HuH-7 (cell line): ENCODE data around the gene ARHGEF17.
A peak's percentile ranks its signal among the peaks of the same experiment; 100 is the strongest.

Source experiments
- DNase-seq: peaks from one replicate; pipeline ENCODE4 v3.0.0; 2011; ENCODE audit warnings: low spot score

The ARHGEF17 gene

DNA sequence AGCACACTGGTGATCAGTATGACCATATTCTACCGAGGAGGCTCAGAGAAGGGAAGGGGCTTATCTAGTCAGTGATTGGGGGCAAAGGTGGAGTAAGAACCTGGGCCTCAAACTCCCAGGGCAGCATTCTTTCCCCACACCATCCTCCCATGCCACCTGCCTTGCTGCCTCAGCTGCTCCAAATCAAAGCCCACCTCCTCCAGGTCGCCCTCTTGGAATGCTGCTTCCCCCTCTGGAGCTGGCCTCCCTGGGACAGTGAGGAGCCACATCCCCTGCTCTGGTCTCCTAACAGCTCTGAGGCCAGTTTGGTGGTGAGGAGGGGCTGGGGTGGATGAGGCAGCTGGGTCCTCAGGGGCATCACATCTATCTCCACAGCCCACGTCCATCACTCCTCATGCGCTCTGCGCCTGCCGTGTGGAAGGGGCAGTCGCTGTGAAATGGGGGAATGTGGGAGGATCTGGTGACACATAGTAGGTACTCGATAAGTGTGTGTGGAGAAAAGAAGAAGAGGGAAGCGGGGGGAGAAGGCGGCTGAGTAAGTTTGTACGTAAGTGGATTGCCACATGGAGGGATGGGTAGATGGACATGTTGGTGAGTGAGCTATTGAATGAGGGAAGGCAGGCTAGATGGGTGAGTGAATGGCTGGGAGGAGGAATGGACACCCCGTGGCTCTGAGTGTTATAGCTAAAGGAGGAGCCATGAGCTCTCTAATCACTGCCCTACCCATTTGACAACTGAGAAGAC, 16.1 kb upstream of the ARHGEF17 start:
- no peak for DNase-seq

DNA sequence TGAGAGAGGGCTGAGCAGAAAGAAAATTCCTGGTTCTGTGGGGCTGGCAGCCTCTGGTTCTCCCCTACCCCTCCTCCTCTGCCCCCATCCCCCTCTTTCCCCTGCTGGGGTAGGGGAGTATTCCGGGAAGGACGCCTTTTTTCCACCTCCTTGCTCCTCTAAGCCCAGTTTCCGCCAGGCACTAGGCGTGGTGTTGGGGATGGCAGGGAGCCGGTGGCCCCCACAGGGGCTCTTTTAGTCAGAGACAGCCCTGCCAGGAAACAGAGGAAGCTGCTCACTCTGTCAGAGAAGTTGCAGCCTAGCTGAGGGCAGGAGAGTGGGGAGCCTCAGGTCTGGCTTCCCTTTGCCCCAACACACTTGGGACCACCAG, 15.6 kb upstream of the ARHGEF17 start:
- DNase-seq: no peak

DNA sequence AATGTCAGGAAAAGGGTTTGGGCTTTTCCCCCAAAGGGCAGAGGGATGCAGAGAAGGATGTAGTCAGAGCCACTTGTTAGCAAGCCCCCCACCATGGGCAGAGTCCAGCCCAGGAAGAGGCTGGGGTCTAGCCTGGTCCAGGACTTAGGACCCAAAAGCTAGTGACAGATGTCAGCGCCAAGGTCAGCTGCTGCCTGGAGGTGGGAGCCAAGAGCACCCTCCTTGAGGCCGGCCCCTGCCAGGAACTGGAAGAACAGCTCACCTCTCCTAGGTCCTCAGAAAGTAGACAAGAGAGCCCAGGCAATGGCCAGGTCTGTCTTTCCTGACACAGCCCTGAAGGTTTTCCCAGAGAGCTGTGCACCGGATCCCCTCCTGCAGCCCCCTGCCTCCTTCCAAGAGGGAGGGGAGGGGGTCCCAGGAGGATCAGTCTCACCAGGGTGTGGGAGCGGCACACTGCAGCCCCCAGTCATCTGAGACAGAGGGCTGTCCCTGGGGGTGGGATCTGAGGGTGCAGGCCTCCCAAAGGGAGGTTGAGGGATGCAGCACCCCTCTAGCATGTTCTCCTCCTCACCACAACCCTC, 14.6 kb upstream of the ARHGEF17 start:
- DNase-seq: no peak

DNA sequence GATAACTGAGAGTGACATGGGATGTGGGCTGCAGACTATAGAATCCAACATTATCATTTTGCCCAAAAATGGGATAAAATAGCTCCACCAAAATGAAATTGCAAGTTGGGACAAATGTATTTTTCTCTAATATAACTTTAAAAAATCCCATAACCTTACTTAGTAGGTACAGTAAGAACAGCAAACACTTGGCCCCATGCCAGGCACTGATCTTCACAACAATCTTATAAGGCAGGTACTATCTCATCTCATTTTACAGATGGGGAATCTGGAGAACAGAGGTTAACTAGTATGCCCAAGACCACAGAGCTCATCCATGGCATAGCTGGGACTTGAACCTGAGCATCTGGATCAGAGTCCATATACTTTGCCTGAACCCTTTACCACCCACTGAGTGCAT, 13.5 kb upstream of the ARHGEF17 start:
- no peak for DNase-seq

DNA sequence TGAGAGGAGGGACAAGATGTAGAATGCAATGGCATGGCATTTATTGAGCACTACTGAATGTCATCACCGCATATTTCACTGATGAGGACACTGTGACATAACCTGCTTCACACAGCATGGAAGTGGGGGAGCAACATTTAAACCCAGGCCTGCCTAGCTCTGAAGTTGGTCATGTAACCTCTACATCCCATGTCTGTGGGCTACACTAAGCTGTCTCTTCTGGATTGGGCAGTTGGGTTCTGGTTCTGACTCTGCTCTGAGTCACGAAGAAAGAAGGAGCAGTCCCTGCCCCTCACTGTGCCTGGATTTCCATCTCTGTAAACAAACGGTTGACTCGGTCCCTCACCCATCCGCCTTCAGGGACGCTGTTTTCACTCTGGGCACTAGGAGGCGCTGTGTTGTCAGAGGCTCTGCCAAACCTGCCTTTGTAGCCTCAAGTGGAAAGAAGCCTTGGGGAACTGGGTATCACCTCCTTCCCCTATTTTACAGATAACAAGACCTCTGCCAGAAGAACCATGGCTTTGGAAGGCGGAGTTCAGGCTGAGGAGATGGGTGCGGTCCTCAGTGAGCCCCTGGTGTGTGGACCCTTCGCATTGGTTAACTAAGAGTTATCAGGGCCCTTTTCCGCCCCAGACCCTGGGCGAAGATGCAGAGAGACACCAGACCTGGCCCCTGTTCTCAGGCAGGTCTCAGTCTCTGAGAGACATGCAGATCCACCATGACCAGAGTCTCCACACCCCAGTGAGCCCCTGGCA, 12.7 kb upstream of the ARHGEF17 start:
- peak; percentile 73 for DNase-seq

DNA sequence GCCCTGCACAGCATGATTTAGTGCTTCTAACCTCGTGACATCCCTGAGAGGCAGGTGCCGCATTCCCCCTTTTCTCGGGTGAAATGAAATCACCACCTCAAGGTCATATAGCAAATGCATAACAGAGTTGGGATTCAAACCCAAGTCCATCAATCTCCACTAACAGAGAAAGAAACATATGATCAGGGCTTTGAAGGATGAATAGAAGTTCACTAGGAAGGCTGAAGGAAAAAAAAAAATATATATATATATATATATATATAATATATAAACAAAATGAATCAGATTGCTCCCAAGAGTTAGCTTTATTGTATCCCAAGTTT, 12.1 kb upstream of the ARHGEF17 start:
- DNase-seq: no peak

DNA sequence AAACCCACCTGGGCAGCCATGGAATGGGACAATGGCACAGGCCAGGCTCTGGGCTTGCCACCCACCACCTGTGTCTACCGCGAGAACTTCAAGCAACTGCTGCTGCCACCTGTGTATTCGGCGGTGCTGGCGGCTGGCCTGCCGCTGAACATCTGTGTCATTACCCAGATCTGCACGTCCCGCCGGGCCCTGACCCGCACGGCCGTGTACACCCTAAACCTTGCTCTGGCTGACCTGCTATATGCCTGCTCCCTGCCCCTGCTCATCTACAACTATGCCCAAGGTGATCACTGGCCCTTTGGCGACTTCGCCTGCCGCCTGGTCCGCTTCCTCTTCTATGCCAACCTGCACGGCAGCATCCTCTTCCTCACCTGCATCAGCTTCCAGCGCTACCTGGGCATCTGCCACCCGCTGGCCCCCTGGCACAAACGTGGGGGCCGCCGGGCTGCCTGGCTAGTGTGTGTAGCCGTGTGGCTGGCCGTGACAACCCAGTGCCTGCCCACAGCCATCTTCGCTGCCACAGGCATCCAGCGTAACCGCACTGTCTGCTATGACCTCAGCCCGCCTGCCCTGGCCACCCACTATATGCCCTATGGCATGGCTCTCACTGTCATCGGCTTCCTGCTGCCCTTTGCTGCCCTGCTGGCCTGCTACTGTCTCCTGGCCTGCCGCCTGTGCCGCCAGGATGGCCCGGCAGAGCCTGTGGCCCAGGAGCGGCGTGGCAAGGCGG, 11.4 kb upstream of the ARHGEF17 start:
- no peak for DNase-seq

DNA sequence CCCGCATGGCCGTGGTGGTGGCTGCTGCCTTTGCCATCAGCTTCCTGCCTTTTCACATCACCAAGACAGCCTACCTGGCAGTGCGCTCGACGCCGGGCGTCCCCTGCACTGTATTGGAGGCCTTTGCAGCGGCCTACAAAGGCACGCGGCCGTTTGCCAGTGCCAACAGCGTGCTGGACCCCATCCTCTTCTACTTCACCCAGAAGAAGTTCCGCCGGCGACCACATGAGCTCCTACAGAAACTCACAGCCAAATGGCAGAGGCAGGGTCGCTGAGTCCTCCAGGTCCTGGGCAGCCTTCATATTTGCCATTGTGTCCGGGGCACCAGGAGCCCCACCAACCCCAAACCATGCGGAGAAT, 10.9 kb upstream of the ARHGEF17 start:
- no peak for DNase-seq

DNA sequence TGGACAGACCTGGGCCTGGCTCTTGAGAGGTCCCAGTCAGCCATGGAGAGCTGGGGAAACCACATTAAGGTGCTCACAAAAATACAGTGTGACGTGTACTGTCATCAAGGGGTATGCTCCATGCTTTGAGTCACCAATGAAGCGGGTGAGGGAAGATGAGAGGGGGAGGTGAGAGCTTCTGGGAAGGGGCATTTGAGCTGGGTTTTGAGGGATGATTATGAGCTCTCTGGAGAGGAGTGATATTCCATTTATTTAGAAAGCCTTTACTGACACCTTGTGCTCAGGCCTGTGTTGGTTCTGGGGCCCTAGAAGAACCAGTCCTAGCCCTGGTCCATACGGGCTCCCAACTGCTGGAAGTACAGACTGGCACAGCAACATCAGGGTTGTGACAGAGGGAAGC, 10.4 kb upstream of the ARHGEF17 start:
- DNase-seq: no peak

DNA sequence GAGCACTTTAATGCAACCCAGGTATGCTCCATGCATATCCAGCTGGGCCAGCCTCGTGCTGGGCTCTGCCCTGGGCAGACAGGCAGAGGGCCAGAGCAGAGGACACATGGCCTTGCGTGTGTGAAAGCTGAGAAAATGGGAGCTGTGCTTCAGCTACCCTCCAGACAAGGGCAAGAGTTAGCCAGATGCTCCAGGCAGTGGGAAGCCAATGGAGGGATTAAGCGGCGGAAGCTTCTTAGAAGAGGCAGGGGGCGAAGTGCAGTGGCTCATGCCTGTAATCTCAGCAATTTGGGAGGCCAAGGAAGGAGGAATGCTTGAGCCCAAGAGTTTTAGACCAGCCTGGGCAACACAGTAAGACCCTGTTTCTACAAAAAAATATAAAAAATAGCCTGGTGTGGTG, 9.8 kb upstream of the ARHGEF17 start:
- DNase-seq: no peak

DNA sequence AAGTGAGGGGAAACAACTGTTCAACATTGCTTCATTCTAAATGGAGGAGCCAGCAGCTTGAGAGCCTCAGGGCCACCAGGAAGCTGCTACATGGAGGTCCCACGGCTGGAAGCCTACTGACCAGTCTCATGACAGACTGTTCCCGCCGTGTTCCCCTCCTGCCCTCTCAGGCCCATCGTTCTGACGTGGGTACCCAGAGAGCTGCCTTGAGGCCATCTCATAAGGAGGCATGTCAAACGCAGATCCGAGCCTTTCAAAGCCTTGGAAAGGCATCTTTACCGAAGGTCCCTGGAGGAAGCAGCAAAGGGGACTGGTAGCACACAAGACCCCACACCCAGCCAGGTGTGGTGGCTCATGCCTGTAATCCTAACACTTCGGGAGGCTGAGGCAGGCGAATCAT, 8.3 kb upstream of the ARHGEF17 start:
- DNase-seq: no peak

DNA sequence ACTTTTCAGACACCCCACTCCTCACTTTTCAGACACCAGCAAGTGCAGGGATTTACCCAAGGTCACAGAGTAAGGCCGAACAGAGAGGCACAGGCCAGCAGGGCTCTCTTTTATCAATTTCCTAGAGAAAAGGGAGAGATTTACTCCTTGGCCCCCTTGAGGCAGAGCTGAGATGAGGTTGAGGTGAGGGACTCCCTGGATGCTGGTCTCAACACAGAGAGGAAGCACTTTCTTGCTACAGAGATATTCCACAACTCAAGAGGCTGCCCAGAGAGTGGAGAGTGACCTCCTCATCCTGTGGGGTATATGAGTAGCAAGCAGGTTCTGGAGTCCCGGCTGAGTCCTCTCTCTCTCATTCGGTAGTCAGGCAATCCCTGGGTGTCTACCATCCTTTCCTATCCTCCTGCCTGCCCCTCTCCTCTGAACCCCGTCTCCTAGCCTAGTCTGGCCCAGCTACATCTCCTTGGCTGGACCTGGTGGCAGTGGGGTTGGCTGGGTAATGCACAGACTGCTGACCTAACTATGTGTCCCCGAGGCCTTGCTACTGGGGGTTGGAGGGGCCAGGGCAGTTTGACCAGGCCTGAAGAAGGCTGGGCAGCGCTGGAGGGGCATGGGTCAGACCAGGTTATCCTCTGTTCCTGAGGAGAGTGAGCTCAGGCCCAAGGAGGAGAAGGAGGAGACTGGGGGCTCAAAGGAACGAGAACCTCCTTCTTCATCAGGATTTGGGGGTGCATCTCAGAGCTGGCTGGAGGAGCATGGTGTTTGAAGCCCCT, 1.8 kb upstream of the ARHGEF17 start:
- no peak for DNase-seq

DNA sequence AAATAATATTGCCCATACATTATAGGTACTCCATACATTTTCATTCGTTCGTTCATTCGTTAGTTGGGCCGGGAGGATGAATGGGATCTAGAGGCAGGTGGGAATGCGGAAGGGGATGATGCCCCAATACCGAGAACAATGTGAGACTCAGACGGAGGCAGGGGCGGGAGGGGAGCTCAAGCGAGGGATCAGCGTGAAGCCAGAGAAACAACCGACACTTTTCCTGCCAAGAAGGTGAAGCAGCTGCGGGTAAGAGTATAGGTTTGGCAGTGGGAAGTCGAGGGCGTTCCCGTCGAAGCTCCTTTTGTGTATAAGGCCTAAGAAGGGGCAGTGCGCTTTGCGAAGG, 1.1 kb upstream of the ARHGEF17 start:
- peak; percentile 38 for DNase-seq

DNA sequence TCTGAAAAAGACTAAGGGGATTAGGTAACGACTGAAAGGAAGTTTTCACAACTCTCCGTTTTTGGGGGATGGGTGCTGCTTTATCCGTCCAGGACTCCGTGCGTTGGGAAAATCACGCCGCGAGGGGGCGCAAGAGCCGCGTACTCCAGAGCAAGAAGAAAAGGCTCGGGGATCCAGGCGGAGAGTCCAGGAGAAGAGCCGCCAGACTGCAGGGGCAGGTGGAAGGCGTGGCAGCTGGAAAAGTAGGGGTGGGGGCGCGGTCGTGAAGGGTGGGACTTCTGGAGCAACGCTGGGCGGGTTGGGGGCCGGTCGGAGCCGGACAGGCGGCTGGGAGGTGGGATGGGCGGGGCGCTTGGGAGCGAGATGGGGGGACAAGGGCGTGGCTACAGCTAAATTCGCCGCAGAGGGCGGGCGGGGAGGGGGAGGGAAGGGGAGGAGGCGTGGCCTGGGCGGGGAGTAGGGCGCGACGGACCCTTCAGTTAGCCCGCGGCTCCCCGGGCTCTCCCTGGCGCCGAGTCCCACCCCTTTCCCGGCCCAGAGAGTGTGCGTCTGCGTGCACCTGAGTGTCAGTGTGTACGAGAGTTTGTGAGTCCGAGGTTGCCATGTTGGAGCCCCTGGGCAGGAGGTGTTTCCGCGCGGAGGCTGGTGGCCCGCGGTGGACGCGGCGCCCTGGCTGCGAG, 613 bp upstream of the ARHGEF17 start:
- DNase-seq: peak; percentile 96

DNA sequence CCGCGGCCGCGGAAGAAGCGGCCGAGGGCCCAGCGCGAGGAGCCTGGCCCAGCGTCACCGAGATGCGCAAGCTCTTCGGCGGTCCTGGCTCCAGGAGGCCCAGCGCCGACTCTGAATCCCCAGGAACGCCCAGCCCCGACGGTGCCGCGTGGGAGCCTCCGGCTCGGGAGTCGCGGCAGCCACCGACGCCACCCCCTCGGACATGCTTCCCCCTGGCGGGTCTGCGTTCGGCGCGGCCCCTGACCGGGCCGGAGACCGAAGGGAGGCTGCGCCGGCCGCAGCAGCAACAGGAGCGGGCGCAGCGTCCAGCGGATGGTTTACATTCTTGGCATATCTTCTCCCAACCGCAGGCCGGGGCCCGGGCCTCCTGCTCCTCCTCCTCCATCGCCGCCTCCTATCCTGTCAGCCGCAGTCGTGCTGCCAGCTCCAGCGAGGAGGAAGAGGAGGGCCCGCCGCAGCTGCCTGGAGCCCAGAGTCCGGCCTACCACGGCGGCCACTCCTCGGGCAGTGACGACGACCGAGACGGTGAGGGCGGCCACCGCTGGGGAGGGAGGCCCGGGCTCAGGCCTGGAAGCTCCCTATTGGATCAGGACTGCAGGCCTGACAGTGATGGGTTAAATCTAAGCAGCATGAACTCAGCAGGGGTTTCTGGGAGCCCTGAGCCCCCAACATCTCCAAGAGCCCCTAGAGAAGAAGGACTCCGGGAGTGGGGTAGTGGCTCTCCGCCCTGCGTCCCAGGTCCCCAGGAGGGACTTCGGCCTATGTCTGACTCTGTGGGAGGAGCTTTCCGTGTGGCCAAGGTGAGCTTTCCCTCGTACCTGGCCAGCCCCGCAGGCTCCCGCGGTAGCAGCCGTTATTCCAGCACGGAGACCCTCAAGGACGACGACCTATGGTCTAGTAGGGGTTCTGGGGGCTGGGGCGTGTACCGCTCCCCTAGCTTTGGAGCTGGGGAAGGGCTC, 1.2 kb downstream of the ARHGEF17 start:
- DNase-seq: peak; percentile 75

DNA sequence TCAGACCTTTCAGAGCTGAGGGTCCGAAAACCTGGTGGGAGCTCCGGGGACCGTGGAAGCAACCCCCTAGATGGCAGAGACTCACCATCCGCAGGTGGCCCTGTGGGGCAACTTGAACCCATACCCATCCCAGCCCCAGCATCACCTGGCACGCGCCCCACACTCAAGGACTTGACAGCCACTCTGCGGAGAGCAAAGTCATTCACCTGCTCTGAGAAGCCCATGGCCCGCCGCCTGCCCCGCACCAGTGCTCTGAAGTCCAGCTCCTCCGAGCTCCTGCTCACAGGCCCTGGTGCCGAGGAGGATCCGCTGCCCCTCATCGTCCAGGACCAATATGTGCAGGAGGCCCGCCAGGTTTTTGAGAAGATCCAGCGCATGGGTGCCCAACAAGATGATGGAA, 2.0 kb downstream of the ARHGEF17 start:
- no peak for DNase-seq

DNA sequence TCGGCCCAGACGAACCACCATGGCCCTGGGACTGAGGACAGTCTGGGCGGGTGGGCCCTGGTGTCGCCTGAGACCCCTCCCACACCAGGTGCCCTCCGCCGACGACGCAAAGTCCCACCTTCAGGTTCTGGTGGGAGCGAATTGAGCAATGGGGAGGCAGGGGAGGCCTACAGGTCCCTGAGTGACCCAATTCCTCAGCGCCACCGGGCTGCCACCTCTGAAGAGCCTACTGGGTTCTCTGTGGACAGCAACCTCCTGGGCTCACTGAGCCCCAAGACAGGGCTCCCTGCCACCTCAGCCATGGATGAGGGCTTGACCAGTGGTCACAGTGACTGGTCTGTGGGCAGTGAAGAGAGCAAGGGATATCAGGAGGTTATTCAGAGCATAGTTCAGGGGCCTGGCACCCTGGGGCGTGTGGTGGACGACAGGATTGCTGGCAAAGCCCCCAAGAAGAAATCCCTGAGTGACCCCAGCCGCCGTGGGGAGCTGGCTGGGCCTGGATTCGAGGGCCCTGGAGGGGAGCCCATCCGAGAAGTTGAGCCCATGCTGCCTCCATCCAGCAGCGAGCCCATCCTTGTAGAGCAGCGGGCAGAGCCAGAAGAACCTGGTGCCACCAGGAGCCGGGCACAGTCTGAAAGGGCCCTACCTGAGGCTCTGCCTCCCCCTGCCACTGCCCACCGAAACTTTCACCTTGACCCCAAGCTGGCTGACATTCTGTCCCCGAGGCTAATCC, 2.8 kb downstream of the ARHGEF17 start:
- DNase-seq: no peak

DNA sequence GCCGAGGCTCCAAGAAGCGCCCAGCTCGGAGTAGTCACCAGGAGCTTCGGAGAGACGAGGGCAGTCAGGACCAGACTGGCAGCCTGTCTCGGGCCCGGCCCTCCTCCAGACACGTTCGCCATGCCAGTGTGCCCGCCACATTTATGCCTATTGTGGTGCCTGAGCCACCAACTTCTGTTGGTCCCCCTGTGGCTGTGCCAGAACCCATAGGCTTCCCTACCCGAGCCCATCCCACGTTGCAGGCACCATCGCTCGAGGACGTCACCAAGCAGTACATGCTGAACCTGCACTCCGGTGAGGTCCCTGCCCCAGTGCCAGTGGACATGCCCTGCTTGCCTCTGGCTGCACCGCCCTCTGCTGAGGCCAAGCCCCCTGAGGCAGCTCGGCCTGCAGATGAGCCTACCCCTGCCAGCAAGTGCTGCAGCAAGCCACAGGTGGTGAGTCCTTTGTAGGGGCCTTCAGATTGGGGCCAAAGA, 3.4 kb downstream of the ARHGEF17 start:
- no peak for DNase-seq

DNA sequence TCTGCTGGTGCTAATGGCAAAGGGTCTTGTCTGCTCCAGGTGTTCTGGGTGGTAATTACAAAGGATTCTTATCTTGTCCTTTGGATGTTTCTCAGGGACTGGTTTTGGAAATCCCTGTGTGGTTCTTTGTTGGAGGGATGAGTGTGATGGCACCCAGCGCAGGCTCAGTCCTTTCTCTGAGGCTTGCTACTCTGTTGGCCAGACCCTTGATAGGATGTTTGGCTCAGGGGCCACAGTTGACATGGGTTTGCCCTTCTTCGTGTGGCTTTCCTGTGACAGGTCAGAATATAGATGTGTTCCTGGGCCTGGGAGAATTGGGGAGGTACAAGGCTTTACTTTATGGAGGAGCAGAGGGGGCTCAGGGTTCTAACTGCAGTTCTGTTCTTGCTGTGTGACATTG, 4.0 kb downstream of the ARHGEF17 start:
- no peak for DNase-seq

DNA sequence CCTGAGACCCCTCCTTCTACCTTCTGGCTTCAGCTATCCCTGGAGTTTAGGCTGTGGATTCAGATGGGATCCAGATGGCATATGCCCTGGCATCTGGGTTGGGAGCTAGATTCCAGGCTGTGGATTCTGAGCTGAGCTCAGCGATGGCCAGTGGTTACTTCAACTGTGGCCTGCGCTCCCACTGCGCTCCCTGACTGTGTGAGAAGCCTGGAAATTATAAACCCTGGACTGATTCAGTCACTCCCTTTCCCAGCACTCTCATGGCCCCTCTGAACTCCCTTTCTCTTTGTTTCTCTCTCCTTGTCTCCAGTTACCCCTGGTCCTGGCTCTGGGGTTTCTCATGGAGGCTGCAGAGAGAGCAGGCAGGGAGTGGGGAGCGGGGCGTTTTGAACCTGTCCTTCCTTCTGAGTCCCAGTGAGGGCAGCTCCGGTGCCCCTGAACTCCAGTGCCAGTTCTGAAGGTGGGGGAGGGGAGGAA, 4.8 kb downstream of the ARHGEF17 start:
- no peak for DNase-seq
